HG03139 (cell line): ENCODE data around the gene ARHGDIA.

Experiments
- ATAC-seq: cut with Tn5 transposase; IDR thresholded peaks from one replicate; pipeline ENCODE4 v1.9.1; 2021; ENCODE audit not compliant: unreplicated experiment

The ARHGDIA gene

GRCh38 chr17:81906476-81907218 is 35.5 kb upstream of the ARHGDIA start:
- ATAC-seq = no peak

GRCh38 chr17:81905993-81906392 is 34.9 kb upstream of the ARHGDIA start:
- ATAC-seq = no peak

- ATAC-seq = no peak
These were observed 34.3 kb upstream of the ARHGDIA start for GRCh38 chr17:81905424-81905875.

GRCh38 chr17:81904600-81905423 is 33.7 kb upstream of the ARHGDIA start:
- ATAC-seq = no peak

- no peak for ATAC-seq
These were observed 32.9 kb upstream of the ARHGDIA start for GRCh38 chr17:81903896-81904599.

GRCh38 chr17:81903415-81903831 is 32.3 kb upstream of the ARHGDIA start:
- no peak for ATAC-seq

- no peak for ATAC-seq
These were observed 31.7 kb upstream of the ARHGDIA start for GRCh38 chr17:81902653-81903414.

GRCh38 chr17:81902023-81902652 is 31.0 kb upstream of the ARHGDIA start, which contains the start of gene NPB:
NPB (plus strand) TSS chr17:81902238; CDS start chr17:81902278, 40 bp downstream.
- ATAC-seq = no peak

- no peak for ATAC-seq
These were observed 30.3 kb upstream of the ARHGDIA start for GRCh38 chr17:81901167-81902022.

GRCh38 chr17:81900181-81900820 is 29.2 kb upstream of the ARHGDIA start:
- no peak for ATAC-seq

GRCh38 chr17:81899514-81900166 is 28.5 kb upstream of the ARHGDIA start:
- ATAC-seq = no peak

- no peak for ATAC-seq
These were observed 27.7 kb upstream of the ARHGDIA start for GRCh38 chr17:81898885-81899284.

GRCh38 chr17:81898029-81898866 is 27.1 kb upstream of the ARHGDIA start:
- ATAC-seq = no peak

GRCh38 chr17:81895400-81895799 is 24.3 kb upstream of the ARHGDIA start:
- ATAC-seq = no peak

GRCh38 chr17:81891303-81891552 is 20.1 kb upstream of the ARHGDIA start:
- no peak for ATAC-seq

- ATAC-seq = no peak
These were observed 19.5 kb upstream of the ARHGDIA start for GRCh38 chr17:81890447-81891302.

- ATAC-seq = no peak
These were observed 18.5 kb upstream of the ARHGDIA start for GRCh38 chr17:81889602-81890001.
